Fibroblast of skin of left quadriceps (primary cell): ENCODE data around the gene TMEM14C.
A peak's percentile ranks its signal among the peaks of the same experiment; 100 is the strongest.

Experiments used
- DNase-seq, 2 experiments: peaks; one replicate each; pipeline ENCODE4 v3.0.0-alpha.2; 2013; ENCODE audit warnings: low read depth in 2 of 2

Gene TMEM14C

DNA sequence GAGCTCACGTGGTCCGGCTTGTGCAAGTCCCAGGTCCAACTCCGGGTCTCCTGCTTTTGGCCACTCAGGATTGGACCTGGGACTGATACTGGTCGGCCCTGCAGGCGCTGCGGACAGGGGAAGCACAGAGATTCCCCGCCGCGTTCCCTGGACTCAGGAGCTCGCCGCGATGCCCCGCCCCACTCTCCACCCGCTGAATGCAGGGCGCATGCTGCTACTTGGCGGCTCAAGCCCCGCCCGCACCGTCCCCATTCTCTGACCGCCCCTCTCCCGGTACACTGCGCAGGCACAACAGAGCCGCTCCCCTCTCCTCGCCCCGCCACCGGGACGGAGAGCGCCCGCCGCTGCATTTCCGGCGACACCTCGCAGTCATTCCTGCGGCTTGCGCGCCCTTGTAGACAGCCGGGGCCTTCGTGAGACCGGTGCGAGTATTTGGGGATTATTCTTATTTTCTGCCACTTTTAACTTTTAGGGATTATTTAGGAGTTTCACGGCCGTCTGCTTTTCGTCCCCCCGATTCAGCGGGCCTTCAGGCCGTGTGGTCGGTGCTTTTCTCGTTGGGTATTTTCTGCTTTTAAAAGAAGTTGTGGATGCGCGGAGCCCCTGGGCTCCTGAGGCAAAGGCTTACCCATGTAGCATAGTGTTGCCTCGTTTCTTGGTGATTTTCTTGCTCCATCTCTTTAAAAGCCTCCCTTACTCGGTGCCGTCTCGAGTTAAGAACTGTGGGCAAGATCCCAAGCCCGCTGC lies at the start of gene TMEM14C:
TSS of gene TMEM14C (plus strand) at position 251 of the 747 bp plus-strand sequence. CDS start 1,544 bp downstream, outside the sequence.
- peak; percentile 90 to 92 for DNase-seq

- DNase-seq, result no peak
Observed at GRCh38 chr6:10676403-10676802, 46.5 kb upstream of the TMEM14C start.

DNA sequence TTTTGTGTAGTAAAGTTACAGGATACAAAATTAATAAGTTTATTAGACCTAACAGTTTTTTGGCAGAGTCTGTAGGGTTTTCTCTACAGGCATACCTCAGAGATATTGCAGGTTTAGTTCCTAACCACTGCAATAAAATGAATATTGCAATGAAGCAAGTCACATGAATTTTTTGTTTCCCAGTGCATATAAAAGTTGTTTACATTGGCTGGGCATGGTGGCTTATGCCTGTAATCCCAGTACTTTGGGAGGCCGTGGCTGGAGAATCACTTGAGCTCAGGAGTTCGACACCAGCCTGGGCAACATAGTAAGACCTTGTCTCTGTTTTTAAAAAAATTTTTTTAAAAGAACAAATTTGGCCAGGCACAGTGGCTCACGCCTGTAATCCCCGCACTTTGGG lies 44.4 kb upstream of the TMEM14C start:
- no peak for DNase-seq

DNA sequence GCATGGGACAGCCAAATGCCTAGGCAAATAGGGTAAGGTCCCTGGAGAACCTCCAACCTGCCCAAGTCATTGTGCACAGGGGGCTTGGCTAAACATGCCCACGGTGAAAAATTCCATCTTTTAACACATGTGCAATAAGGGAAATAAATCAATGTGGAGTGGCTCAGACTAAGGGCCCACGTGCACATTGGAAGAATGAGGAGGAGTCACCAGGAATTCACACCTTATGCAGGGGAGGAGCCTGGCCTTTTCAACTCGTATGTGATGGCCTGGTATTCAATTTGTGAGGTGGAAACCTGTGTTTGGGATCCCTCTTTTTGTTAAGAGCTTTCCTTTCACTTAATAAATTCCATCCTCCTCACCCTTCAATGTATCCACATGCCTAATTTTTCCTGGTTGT lies 41.1 kb upstream of the TMEM14C start:
- DNase-seq, result no peak

- no peak for DNase-seq
Observed at GRCh38 chr6:10682355-10682988, 40.4 kb upstream of the TMEM14C start.

- no peak for DNase-seq
Observed at GRCh38 chr6:10684618-10685017, 38.3 kb upstream of the TMEM14C start.

GRCh38 chr6:10685092-10685915 lies 37.6 kb upstream of the TMEM14C start:
- DNase-seq, result no peak

- no peak for DNase-seq
Observed at GRCh38 chr6:10686901-10687300, 36.0 kb upstream of the TMEM14C start.

DNA sequence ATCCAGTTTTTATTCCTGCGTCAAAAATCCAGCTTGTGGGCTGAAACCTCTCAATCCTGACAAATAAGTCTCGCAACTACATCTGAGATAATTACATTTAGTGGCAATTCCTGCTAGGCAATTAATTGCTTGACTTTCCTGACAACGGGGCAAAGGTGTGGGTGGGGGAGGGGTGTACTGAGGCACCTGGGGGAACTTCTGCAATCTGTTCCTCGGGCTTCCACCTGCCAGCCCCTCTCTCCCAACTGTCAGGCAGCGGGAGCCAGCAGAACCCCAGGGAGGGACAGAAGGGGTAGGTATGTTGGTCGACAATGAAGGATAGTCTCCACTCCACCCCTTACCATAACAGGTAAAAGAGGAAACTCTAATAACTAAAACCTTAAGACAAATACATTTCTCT lies 35.3 kb upstream of the TMEM14C start:
- DNase-seq, result no peak

GRCh38 chr6:10690651-10691445 lies 32.0 kb upstream of the TMEM14C start:
- DNase-seq, result no peak

DNA sequence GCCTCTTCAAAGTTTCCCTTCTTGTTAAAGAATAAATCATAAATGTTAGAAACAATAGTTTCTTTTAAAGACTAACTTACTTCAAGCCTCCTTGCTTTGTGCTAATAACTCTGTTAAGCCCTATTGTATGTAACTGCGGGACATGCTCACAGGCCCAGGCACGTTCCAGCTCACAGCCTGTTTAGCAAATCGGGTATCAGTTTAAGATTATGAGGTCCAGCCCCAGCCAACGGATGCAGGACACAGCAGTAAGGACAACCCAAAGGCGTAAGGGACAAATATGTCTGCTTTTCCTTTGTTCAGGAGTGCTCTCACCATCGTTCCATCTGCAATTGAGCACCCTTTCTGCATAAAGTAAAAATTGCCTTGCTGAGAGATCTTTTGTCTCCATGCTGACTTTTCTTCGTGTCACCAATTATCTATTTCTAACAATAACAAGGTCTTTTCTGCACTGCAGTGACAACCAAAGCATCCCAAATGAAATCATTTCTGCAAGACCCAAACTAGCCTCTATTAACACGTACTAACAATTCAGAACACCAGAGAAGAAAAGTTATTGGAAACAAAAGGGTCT lies 29.8 kb upstream of the TMEM14C start:
- no peak for DNase-seq

GRCh38 chr6:10694302-10695085 lies 28.4 kb upstream of the TMEM14C start, which contains the start of the genes C6orf52 and PAK1IP1:
Gene C6orf52, minus strand, starts transcription at chr6:10694616. Its CDS starts 7,066 bp downstream, at chr6:10687550.
Gene PAK1IP1, plus strand, starts transcription at chr6:10694972. Its CDS starts 14 bp downstream, at chr6:10694986.
- peak; percentile 85 to 87 for DNase-seq

DNA sequence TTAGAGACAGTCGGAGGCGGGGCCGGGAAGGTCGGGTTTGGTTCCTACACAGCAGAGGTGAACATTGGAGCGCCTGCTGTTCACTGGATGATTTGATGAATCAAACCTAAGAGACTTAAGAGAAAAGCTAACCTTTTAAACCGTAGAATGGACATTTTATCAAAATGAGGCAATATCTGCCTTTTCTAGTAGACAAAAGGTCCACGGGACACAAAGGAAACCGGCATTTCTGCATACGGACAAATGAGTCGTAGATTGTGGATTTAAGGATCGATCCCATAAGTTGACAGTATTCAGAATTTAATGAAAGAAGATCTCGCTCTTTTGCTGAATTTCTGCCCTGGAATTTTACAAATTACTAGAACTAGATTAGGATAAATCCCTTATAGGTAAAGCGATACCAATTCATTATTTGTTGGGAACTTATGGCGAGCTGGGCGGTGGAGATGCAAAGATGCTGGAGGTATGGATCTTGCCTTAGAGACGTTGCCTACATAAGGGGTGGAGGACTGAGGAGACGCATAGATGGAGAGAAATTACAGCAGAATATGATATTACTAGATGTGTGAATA lies 27.7 kb upstream of the TMEM14C start:
- no peak for DNase-seq

GRCh38 chr6:10696655-10697054 lies 26.2 kb upstream of the TMEM14C start:
- DNase-seq, result no peak

GRCh38 chr6:10713962-10714361 lies 8.9 kb upstream of the TMEM14C start:
- no peak for DNase-seq

DNA sequence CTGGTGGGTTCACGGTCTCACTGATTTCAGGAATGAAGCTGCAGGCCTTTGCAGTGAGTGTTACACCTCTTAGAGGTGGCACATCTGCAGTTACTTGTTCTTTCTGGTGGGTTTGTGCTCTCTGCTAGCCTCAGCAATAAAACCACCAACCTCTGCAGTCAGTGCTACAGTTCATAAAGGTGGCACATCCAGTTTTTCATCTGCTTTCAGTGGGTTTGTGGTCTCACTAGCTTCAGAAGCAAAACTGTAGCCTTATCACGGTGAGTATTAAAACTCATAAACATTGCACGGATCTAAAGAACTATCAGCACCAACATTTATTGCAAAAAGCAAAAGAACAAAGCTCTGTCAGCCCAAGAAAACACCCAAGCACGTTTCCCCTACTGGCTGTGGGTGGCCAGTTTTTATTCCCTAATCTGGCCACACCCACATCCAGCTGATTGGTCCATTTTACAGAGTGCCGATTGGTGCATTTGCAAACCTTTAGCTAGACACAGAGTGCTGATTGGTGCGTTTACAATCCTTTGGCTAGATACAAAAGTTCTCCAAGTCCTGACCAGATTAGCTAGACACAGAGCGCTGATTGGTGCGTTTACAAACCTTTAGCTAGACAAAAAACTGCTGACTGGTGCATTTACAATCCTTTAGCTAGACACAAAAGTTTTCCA lies 3.4 kb upstream of the TMEM14C start:
- DNase-seq, result no peak

- DNase-seq, result no peak
Observed at GRCh38 chr6:10719964-10720264, 3.0 kb upstream of the TMEM14C start.

GRCh38 chr6:10720265-10720959 lies 2.5 kb upstream of the TMEM14C start:
- no peak for DNase-seq
